Mucosa of descending colon (tissue), 3 donors: ENCODE measurements around the gene SUMO1. TPM values are rescaled to one million over a fixed set of nuclear protein-coding genes. Genes with fewer than 3 reads are reported as not detected.

Experiments
- ATAC-seq: fragments of 200-7000 bp; cut with Tn5 transposase; one replicate; pipeline ENCODE4 v1.9.1; 2020; ENCODE audit warnings: mild to moderate bottlenecking, moderate library complexity
- DNase-seq, 3 donors: peaks; one replicate each; pipeline ENCODE4 v3.0.0-alpha.2; 2020
- H3K36me3 ChIP-seq: fragments of 200-600 bp; one replicate; pipeline ENCODE4 v1.8.0; 2021; ENCODE audit warnings: low read depth, mild to moderate bottlenecking
- H3K4me1 ChIP-seq: fragments of 200-600 bp; one replicate; pipeline ENCODE4 v1.8.0; 2021; ENCODE audit warnings: low read depth, mild to moderate bottlenecking
- H3K4me3 ChIP-seq: fragments of 200-600 bp; one replicate; pipeline ENCODE4 v1.8.0; 2021; ENCODE audit warnings: mild to moderate bottlenecking
- H3K9me3 ChIP-seq: fragments of 200-600 bp; one replicate; pipeline ENCODE4 v1.8.0; 2021; ENCODE audit warnings: mild to moderate bottlenecking
- intact Hi-C, 2 donors: fragments of 100-400 bp; cut with DNase I in 1 of 2; cut with micrococcal nuclease in 1 of 2; formaldehyde crosslinking; loops; one replicate each; pipeline versions ENCODE4 v1.11.0 to v1.11.1; 2022; cut with DNase I, micrococcal nuclease
- total RNA-seq, 3 donors: library from RNA; stranded (reverse); fragmentation: NEBNext Ultra II Directional in 2 of 3; extraction: Animal tissue kit (Norgen Biotek cat#: 25700) in 2 of 3; gene quantifications; one replicate each; pipeline versions ENCODE4 v1.2.1 to v1.2.4, GENCODE V29; 2021 to 2023
- TF ChIP-seq, protein P1 (sequence below): fragments of 200-600 bp; IDR thresholded peaks from one replicate; pipeline ENCODE4 v1.8.0; 2022; ENCODE audit warnings: antibody characterized with exemption, mild to moderate bottlenecking
- donor health status: DM: no; HTN: no; CAD: no; lungs with moderate emphysema.
- donor health status: DM: no; HTN: no; CAD: no.
- donor health status: DM: no; HTN: yes; CAD: no.

The SUMO1 gene
- total RNA-seq, 3 donors from 2014 or later = 75.5 to 81.4 (median 77.6) TPM

DNA sequence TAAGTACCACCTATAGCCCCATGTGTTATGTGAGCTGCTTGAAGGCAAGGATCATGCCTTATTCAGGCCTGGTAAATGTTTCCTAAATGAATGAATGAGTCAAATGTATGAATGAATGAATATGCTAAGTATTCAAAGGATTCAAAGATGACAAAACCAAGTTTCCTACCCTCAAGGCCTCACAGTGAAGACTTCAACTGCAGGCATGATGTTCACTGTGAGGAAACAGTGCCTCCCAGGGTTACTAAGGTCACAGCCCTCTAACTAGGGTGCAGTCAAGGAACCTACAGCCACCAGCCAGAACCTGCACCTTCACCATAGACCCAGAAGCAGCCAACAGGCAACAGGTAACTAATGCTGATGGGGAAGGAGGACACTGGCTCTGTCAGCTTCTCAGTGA, 69.3 kb downstream of the SUMO1 start:
- TF ChIP-seq, protein P1, sequence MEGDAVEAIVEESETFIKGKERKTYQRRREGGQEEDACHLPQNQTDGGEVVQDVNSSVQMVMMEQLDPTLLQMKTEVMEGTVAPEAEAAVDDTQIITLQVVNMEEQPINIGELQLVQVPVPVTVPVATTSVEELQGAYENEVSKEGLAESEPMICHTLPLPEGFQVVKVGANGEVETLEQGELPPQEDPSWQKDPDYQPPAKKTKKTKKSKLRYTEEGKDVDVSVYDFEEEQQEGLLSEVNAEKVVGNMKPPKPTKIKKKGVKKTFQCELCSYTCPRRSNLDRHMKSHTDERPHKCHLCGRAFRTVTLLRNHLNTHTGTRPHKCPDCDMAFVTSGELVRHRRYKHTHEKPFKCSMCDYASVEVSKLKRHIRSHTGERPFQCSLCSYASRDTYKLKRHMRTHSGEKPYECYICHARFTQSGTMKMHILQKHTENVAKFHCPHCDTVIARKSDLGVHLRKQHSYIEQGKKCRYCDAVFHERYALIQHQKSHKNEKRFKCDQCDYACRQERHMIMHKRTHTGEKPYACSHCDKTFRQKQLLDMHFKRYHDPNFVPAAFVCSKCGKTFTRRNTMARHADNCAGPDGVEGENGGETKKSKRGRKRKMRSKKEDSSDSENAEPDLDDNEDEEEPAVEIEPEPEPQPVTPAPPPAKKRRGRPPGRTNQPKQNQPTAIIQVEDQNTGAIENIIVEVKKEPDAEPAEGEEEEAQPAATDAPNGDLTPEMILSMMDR = no peak
- DNase-seq = no peak
- intact Hi-C loops = no loop called here
- H3K4me3 ChIP-seq = no peak overlapping the region
- no peaks in the 10 kb centered on the region for H3K9me3 ChIP-seq
- H3K4me1 ChIP-seq = no peaks in the 10 kb centered on the region
- ATAC-seq = no peak
- H3K36me3 ChIP-seq = no peaks in the 10 kb centered on the region

DNA sequence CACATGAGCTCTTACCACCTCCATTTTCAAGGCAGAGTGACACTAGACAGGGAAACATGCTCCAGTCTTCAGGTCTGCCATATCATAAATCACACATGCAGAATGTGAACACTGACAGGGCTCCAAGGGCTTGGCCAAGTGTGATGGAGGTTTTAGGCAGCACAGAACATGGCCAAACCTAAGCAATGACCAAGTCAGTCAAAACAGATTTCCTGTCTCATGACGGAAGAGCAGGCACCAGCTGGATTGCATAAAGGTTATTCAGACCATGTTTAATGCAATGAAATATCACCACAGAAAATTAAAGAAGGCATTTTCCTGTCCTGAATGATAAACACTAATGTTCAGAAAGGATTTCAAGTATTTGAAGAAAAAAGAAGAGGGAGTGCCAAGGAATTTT, 72.5 kb downstream of the SUMO1 start:
- intact Hi-C loops = no loop called here
- H3K36me3 ChIP-seq = no peaks in the 10 kb centered on the region

DNA sequence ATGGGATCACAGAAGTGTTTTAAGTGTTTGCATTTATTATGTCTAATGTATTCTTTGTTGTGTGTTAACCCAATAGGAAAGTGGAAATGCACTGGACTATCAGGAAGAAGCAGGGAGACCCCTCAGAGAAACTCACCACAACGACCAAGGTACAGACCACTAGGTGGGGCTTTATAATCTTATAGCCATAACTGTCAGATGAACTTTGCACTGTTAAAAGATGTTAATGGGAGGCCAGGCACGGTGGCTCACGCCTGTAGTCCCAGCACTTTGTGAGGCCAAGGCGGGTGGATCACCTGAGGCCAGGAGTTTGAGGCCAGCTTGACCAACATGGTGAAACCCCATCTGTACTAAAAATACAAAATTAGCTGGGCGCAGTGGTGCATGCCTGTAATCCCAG, 73.2 kb downstream of the SUMO1 start:
- ATAC-seq (peak; percentile 35), DNase-seq (no peak)
- H3K4me1 ChIP-seq = no peaks in the 10 kb centered on the region
- intact Hi-C loops = no loop called here
- no peaks in the 10 kb centered on the region for H3K36me3 ChIP-seq
- no peak overlapping the region for H3K4me3 ChIP-seq
- TF ChIP-seq, protein P1 = no peak
- no peaks in the 10 kb centered on the region for H3K9me3 ChIP-seq

More for the DNA sequence above, 72.5 kb downstream of the SUMO1 start:
- TF ChIP-seq, protein P1 = no peak
- no peaks in the 10 kb centered on the region for H3K4me1 ChIP-seq
- ATAC-seq = no peak
- no peaks in the 10 kb centered on the region for H3K9me3 ChIP-seq
- no peak overlapping the region for H3K4me3 ChIP-seq
- DNase-seq = no peak

DNA sequence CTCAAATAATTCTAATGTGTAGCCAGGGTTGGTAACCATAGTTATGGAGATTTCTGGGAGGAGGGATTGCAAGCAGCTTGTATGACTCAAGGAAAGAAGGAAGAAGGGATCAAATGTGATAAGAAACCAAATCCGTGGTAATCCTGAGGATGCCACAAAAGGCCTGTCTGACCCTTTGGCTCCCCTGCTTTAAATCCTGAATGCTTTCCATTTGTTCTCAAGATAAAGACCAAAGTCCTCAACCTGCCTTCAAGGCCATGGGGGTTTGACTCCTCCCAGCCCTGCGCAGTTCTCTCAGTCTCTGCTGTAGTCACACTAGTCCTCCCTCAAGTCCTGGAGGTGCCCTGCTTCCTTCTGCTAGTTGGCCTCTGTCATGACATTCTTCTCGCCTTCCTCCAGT, 74.0 kb downstream of the SUMO1 start:
- DNase-seq (no peak), ATAC-seq (no peak)
- H3K9me3 ChIP-seq = no peaks in the 10 kb centered on the region
- H3K36me3 ChIP-seq = no peaks in the 10 kb centered on the region
- intact Hi-C loops = no loop called here
- TF ChIP-seq, protein P1 = no peak
- H3K4me3 ChIP-seq = no peak overlapping the region
- H3K4me1 ChIP-seq = no peaks in the 10 kb centered on the region

DNA sequence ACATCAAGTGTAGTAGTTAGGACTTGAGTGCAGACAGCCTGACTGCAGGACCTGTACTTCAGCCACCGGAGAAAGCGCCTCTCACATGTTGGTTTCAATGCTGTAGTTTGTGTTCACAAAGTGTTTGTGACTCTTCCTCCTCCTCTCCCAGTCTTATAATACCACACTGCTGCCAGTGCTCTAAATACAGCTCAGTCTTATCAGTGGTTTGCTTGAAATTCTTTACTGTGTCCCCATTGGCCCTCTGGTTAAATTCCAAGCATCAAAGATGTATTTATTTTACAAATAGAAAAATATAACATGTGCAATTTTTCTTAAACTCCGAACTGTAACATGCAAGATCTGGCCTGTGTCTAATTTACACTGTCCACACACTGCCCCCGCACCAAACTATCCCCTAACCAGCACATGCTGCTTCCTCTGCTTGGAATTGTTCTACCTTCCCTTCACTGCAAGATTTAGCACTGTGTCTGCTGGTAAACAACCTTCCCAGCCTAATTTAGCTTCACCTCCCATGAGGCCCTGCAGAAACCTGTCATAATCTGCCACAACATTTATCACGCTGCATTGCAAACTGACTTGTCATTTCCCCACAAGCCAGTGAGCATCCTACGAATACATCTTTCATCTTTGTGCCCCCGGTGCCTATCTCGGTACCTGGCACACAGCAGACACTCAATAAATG, 77.1 kb downstream of the SUMO1 start:
- Histone ChIP-seq H3K36me3 (no peaks in the 10 kb centered on the region), H3K4me3 (no peak overlapping the region), H3K9me3 (no peaks in the 10 kb centered on the region), H3K4me1 (no peaks in the 10 kb centered on the region)
- ATAC-seq (no peak), DNase-seq (no peak)
- intact Hi-C loops = no loop called here
- TF ChIP-seq, protein P1 = no peak

DNA sequence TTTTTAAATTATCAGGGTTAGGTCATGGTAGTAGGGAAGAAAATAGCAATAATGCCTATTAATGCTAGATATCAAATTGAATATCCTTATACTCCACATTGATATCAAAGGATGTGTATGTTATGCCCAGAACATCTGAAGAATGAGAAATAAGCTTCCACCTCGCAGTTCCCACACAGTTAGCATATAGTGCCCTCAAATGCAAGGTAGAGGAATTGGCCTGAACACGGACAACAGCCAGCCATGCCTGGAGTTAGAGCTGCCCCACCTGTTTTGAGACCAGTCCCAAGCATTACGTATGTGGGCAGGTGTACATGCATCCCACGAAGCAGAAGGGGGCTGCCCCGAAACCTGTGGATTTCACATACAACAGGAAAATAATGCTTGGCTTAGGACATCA, 79.6 kb downstream of the SUMO1 start:
- ATAC-seq = no peak
- intact Hi-C loops = no loop called here
- no peaks in the 10 kb centered on the region for H3K4me1 ChIP-seq
- TF ChIP-seq, protein P1 = no peak
- no peak overlapping the region for H3K4me3 ChIP-seq
- no peaks in the 10 kb centered on the region for H3K36me3 ChIP-seq
- no peaks in the 10 kb centered on the region for H3K9me3 ChIP-seq
- no peak for DNase-seq
